ENCODE data around the gene NRM. TPM values are rescaled to one million over a fixed set of nuclear protein-coding genes. Genes with fewer than 3 reads are reported as not detected.

Gene NRM
- total and polyA plus RNA-seq, 2 of the 13 experiments (the other 11 are each of a cell fraction or from before 2014, with no cell fraction given) = 12.5 to 16.0 TPM

DNA sequence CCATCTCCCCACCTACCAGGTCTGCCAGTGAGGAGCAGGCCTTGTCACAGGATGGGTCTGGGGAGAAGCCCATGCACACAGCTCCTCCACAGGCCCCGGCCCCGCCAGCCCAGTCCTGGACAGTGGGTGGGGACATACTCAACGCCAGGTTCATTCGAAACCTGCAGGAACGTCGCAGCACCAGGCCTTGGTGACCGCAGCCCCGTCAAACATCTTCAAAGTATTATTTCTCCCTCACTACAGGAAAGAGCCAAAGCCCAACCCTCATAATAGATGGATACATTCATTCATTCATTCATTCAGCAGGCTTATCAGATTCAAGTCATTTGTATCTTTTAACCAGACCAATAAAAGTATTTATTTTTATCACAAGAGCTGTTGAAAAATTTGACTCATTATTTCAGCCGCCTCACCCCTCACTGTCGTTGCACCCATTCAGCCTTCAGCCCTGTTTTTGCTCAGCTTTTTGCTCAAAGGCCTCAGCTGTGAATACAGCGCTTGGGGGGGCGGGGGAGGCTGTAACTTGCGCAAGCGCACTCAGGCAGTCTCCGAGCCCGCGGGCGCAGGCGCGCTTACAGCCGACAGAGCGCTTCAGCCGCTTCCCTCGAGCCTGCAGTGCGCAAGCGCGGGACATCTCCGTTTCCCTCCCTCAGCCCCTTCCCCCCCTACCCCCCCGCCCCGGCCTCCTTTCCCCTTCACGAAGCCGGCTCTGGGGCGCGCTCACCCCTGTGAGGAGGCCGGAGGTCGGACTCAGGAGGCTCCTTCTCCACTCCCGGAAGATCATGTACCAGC is 44.1 kb downstream of the NRM start, which contains the start of gene C6orf136 (continued):
- TF ChIP-seq, protein P1, sequence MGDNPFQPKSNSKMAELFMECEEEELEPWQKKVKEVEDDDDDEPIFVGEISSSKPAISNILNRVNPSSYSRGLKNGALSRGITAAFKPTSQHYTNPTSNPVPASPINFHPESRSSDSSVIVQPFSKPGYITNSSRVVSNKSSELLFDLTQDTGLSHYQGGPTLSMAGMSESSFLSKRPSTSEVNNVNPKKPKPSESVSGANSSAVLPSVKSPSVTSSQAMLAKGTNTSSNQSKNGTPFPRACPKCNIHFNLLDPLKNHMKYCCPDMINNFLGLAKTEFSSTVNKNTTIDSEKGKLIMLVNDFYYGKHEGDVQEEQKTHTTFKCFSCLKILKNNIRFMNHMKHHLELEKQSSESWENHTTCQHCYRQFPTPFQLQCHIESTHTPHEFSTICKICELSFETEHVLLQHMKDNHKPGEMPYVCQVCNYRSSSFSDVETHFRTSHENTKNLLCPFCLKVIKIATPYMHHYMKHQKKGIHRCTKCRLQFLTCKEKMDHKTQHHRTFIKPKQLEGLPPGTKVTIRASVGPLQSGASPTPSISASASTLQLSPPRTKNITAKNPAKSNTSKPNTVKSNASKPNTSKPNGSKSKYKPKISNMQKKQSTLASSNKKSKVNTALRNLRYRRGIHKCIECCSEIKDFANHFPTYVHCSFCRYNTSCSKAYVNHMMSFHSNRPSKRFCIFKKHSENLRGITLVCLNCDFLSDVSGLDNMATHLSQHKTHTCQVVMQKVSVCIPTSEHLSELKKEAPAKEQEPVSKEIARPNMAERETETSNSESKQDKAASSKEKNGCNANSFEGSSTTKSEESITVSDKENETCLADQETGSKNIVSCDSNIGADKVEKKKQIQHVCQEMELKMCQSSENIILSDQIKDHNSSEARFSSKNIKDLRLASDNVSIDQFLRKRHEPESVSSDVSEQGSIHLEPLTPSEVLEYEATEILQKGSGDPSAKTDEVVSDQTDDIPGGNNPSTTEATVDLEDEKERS (CRISPR knock-in tag; IDR thresholded peaks at IDR 0.05) = no peak
- TF ChIP-seq ZFP82 (CRISPR knock-in tag; IDR thresholded peaks at IDR 0.05; ENCODE audit: borderline replicate concordance) (no peak), ZSCAN20 (CRISPR knock-in tag; IDR thresholded peaks at IDR 0.05; ENCODE audit: borderline replicate concordance) (no peak)
- TF ChIP-seq, protein P2, sequence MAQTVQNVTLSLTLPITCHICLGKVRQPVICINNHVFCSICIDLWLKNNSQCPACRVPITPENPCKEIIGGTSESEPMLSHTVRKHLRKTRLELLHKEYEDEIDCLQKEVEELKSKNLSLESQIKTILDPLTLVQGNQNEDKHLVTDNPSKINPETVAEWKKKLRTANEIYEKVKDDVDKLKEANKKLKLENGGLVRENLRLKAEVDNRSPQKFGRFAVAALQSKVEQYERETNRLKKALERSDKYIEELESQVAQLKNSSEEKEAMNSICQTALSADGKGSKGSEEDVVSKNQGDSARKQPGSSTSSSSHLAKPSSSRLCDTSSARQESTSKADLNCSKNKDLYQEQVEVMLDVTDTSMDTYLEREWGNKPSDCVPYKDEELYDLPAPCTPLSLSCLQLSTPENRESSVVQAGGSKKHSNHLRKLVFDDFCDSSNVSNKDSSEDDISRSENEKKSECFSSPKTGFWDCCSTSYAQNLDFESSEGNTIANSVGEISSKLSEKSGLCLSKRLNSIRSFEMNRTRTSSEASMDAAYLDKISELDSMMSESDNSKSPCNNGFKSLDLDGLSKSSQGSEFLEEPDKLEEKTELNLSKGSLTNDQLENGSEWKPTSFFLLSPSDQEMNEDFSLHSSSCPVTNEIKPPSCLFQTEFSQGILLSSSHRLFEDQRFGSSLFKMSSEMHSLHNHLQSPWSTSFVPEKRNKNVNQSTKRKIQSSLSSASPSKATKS (CRISPR knock-in tag; IDR thresholded peaks at IDR 0.05) = no peak

DNA sequence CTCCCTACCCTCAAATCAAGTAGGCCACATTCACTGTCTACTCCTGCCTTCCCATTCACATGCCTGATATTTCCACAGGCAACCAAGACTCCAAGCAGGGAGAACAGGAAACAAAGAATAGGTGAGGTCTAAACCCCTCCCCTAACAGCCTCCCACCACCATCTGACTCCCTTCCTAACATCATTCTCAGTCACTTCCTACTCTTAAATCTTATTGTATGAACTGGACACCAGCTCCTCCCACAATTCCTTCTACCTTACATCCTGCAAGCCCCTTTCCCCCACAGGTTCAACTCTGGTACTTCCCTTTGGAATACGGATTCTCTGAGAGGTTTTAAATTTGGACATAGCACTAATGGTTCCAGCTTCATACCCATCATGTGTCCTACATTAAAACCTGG is 44.8 kb downstream of the NRM start:
- DNase-seq (ENCODE audit: low spot score) = no peak
- CTCF ChIA-PET (ENCODE audit: low intra/inter-chr PET ratio, low total read pairs) = no interaction called here
- intact Hi-C loops (cut with micrococcal nuclease; ENCODE audit: unreplicated experiment) = loop anchor here (2.0 kb wide), 1 partner anchor 27 kb away; the partner anchor contains the start of gene DHX16

More for the DNA sequence above, 44.8 kb downstream of the NRM start:
- H3K9me3 ChIP-seq (ENCODE audit: low read length) = no peaks in the 10 kb centered on the region
- no peak for ATAC-seq
- H3K27me3 ChIP-seq (ENCODE audit: control insufficient read depth in 1 of 2, insufficient read depth in 2 of 2, low read length in 2 of 2) = no peaks in the 10 kb centered on the region; a peak in 1 of 5 replicates
- peaks cover 21% of the 10 kb centered on the region for H3K79me2 ChIP-seq (ENCODE audit: insufficient read depth, low read length)
- H3K36me3 ChIP-seq (replicated peaks in 1 of 2; ENCODE audit: control insufficient read depth in 1 of 2, insufficient read depth in 2 of 2, low read length in 2 of 2) = peaks cover 11 to 43% of the 10 kb centered on the region in 2 experiments; a peak in 3 of 5 replicates
- no peak overlapping the region for H2AFZ ChIP-seq (ENCODE audit: low read length)
- no peaks in the 10 kb centered on the region for H4K20me1 ChIP-seq (ENCODE audit: insufficient read depth, low read length)
- H3K27ac ChIP-seq (ENCODE audit: extremely low read length, insufficient read depth, low read length) = no peak overlapping the region
- FAIRE-seq = peak; percentile 34
- in situ Hi-C loops (cut with HindIII; ENCODE audit: extremely low pct_ligation_motif_present, low pct_unique_long_range_greater_than_20kb) = no loop called here
- peak overlapping the region in 1 of 3 experiments; percentile 94; a peak in 1 of 6 replicates for H3K4me3 ChIP-seq (replicated peaks in 1 of 3; ENCODE audit: insufficient read depth in 1 of 3, low read depth in 2 of 3, low read length in 3 of 3)
- BruUV-seq (replicated peaks) = no TSS peak
- H3K9ac ChIP-seq (ENCODE audit: insufficient read depth, low read depth, low read length) = no peak overlapping the region
- 94% methylated on average over 1 of the region's 1 CpG for WGBS (ENCODE audit: low lambda C conversion rate)
- peaks cover 44% of the 10 kb centered on the region for H3K4me1 ChIP-seq (ENCODE audit: insufficient read depth, low read length)
- TF ChIP-seq JUN (CRISPR knock-in tag; IDR thresholded peaks at IDR 0.05) (no peak), NFYC (CRISPR knock-in tag; IDR thresholded peaks at IDR 0.05) (0 out of 2 replicates have a peak, but pooled peaks have one; percentile 19)
- TF ChIP-seq, protein P3, sequence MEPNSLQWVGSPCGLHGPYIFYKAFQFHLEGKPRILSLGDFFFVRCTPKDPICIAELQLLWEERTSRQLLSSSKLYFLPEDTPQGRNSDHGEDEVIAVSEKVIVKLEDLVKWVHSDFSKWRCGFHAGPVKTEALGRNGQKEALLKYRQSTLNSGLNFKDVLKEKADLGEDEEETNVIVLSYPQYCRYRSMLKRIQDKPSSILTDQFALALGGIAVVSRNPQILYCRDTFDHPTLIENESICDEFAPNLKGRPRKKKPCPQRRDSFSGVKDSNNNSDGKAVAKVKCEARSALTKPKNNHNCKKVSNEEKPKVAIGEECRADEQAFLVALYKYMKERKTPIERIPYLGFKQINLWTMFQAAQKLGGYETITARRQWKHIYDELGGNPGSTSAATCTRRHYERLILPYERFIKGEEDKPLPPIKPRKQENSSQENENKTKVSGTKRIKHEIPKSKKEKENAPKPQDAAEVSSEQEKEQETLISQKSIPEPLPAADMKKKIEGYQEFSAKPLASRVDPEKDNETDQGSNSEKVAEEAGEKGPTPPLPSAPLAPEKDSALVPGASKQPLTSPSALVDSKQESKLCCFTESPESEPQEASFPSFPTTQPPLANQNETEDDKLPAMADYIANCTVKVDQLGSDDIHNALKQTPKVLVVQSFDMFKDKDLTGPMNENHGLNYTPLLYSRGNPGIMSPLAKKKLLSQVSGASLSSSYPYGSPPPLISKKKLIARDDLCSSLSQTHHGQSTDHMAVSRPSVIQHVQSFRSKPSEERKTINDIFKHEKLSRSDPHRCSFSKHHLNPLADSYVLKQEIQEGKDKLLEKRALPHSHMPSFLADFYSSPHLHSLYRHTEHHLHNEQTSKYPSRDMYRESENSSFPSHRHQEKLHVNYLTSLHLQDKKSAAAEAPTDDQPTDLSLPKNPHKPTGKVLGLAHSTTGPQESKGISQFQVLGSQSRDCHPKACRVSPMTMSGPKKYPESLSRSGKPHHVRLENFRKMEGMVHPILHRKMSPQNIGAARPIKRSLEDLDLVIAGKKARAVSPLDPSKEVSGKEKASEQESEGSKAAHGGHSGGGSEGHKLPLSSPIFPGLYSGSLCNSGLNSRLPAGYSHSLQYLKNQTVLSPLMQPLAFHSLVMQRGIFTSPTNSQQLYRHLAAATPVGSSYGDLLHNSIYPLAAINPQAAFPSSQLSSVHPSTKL (CRISPR knock-in tag; IDR thresholded peaks at IDR 0.05) = no peak
- H3K4me2 ChIP-seq (ENCODE audit: low read depth, low read length) = peak overlapping the region; percentile 77; the same call in 1 of the 2 replicates
- POLR2A ChIA-PET = interaction anchor here (1.4 to 2.5 kb wide), 6 partner anchors 10 to 31 kb away, joined by 3 to 16 read pairs (median 12); partner anchors contain the start of genes ATAT1, DHX16, MRPS18B and PPP1R10

All from HepG2 (cell line).